GM21825 (cell line): ENCODE measurements around the gene KLF13.
A peak's percentile ranks its signal among the peaks of the same experiment; 100 is the strongest.

Experiments
- ATAC-seq: cut with Tn5 transposase; IDR thresholded peaks from one replicate; pipeline ENCODE4 v1.9.1; 2021; ENCODE audit warnings: mild to moderate bottlenecking, moderate library complexity; ENCODE audit not compliant: unreplicated experiment

KLF13 gene

GRCh38 chr15:31298707-31299172, 27.9 kb upstream of the KLF13 start:
- no peak for ATAC-seq

- ATAC-seq: no peak
Measured at GRCh38 chr15:31300208-31300661, 26.4 kb upstream of the KLF13 start.

GRCh38 chr15:31300981-31301672, 25.5 kb upstream of the KLF13 start:
- ATAC-seq: no peak

GRCh38 chr15:31301673-31301990, 25.0 kb upstream of the KLF13 start:
- ATAC-seq: no peak

- no peak for ATAC-seq
Measured at GRCh38 chr15:31302029-31302657, 24.5 kb upstream of the KLF13 start.

- no peak for ATAC-seq
Measured at GRCh38 chr15:31302778-31303725, 23.6 kb upstream of the KLF13 start.

GRCh38 chr15:31303726-31304648, 22.6 kb upstream of the KLF13 start:
- ATAC-seq: no peak

GRCh38 chr15:31304751-31305365, 21.8 kb upstream of the KLF13 start:
- no peak for ATAC-seq

GRCh38 chr15:31305375-31305774, 21.3 kb upstream of the KLF13 start:
- no peak for ATAC-seq

GRCh38 chr15:31305796-31306425, 20.7 kb upstream of the KLF13 start:
- no peak for ATAC-seq

GRCh38 chr15:31306426-31307269, 20.0 kb upstream of the KLF13 start:
- no peak for ATAC-seq

- ATAC-seq: no peak
Measured at GRCh38 chr15:31307270-31308184, 19.1 kb upstream of the KLF13 start.

- ATAC-seq: peak; percentile 68
Measured at GRCh38 chr15:31308185-31308639, 18.4 kb upstream of the KLF13 start.

- no peak for ATAC-seq
Measured at GRCh38 chr15:31309893-31310606, 16.6 kb upstream of the KLF13 start.

- no peak for ATAC-seq
Measured at GRCh38 chr15:31311735-31312619, 14.7 kb upstream of the KLF13 start.

- ATAC-seq: no peak
Measured at GRCh38 chr15:31313223-31313622, 13.4 kb upstream of the KLF13 start.
